Fibroblast of skin of right biceps (primary cell): ENCODE results near the gene GPR18.

Experiments used
- DNase-seq: peaks from one replicate; pipeline ENCODE4 v3.0.0-alpha.2; 2013

The GPR18 gene

DNA sequence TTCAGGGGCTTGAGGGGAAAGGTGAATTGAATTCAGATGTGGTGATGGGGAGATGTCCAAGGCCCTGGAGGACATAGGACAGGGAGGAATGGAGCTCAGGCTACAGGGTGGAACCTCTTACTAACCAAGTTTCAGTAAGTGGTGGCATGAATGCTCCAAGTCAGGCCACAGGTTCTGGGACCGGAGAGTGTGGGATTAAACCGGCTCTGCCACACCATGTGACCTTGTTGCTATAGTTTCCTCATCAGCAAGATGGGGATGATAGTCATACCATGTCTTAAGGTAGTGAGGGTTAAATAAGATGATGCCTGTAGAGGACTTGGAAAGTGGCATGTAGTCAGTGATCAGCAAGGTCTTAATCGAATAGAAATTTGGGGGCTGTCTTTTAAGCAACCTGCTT is 32.7 kb upstream of the GPR18 start:
- DNase-seq = no peak

DNA sequence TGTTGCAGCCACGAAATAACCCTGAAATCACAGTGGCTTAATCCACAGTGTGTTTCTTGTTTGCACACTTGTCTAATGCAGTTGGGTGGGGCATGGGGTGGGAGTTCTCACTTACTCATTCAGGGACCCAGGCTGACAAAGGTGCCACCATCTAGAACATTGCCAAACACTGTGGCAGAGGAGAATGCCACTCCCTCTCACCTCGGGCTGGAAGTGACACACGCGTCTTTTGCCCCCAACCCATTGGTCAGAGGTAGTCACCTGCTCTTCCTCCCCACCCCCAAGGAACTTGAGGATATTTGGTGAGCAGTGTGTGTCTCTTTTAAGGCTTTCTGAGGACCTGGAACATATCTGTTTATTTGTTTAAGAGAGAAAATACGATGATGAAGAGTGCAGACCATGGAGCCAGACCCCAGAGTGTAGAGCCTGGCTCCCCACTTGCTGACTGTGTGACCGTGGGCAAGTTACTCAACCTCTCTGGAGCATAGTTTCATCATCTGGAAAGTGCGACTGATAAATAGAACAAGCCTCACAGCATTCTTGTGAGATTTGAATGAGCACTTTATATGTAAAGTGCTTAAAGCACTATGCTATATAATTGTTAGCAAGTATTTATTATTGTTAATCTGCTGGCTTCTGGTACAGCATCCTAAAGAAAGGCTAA is 31.6 kb upstream of the GPR18 start:
- no peak for DNase-seq

DNA sequence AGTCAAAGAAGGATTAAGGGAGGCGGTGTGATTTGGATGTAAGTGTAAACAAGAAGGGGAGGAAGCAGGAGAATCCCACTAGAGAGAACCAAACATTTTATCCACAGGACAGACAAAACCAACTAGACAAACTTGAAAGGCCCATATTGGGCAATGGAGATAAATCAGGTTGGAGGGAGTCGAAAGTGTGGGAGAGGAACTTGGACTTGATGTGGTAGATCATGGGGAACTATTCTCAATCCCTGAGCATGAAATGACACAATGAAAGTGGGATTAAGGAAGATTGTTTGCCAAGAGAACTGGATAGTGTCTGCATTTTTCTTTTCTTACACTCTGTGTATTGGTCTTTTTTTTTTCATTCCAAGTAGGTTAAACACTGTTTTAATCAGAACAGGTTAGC is 31.1 kb upstream of the GPR18 start:
- DNase-seq = no peak

DNA sequence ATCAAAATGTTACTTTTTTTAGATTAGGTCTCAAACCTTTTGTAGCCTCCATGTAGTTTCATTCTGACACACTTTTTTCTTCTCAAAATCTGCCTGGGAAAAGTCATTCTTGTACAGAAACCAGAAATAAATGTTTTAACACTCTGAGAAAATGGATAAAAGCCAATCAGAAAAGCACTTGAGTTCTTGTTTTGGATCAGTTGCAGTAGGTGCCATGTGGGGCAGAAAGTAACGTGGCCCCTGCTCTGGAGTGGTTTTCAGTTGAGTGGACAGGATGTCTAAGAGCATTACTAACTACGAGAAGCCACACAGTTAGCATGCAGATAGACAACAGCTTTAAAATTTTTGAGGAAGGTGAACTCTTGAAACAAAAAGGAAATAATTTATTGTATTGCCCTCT is 29.9 kb upstream of the GPR18 start:
- DNase-seq = no peak

DNA sequence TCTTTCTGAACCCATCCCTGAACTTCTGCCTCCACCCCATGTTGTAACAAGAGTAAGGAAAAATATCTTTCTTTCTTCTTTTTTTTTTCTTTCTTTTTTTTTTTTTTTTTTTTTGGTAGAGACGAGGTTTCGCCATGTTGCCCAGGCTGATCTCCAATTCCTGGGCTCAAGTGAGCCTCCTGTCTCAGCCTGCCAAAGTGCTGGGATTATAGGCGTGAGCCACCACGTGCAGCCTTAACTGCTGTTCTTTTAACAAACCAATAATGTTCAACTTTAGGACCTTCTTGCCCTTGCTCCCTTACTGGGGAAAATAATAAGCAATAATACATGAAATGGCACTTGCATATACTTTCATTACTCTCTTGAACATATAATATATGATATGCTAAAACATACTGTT is 29.4 kb upstream of the GPR18 start:
- DNase-seq = no peak

DNA sequence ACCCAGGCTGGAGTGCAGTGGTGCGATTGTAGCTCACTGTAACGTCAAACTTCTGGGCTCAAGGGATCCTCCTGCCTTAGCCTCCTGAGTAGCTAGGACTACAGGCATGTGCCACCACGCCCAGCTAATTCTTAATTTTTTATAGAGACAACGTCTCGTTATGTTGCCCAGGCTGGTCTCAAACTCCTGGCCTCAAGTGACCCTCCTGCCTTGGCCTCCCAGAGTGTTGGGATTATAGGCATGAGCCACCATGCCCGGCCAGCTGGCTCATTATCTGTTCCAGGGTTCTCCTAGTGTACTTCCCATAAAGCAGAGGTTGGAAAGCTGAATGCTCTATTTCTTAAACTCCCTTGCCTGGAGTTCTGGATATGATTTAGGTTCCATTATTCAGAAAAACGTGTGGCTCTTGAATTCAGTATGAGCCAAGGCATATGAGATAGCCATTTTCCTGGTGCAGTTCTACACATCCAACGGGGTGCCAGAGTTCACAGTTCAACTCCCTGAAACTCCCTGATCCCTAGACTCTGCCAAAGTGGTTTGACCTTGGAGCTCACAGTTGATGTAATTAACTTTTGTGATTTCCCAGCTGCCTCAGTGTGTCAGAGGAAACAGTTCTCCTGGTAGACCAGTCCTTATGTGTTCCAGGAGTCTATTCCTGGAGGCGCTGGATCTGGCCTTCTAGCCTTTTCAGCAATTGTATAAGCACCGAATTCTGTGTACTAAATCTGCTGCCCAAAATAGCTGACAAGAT is 27.4 kb upstream of the GPR18 start:
- DNase-seq = no peak

DNA sequence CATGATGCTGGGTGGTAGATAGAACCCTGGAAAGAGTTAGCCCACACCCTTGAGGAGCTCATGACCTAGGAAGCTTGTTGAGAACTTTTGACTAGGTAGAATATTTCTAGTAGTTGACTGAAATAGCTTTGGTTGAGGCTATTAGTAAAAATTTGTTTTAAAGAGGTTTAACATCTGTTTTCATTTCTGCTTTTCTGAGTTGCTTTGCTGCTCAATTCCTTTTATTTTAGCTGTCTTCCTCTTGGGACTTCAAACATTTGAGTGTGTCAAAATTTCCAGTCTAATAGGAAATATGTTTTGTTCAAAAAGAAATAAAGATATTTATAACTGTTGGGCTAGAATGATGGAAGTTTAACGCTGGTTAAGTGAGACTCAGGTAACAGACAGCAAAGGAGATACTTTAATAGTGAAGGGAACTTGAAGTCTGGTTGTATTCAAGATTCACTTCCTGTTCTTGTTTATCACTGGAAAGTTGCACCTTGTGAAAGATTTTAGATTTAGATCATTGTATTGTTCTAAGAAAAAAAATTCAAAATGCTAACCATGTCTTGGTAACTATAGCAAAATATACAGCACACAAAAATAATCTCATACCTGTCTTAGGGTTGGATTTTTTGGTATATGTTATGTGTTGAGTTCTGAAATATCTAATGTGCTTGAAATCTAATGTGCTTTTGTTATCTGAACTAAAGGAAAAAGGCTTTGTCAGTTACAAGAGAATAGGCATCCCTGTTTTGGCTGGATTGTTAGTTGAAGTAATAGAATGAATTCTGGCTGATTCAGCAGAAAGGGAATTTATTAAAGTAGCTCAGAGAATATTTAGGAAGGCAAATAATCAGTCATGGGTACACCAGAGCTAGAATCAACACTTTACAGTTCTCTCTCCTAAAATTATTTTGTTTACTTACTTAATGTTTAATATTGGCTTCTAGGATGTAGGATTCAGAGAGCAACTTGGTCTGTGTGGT is 24.4 kb upstream of the GPR18 start:
- peak; percentile 35 for DNase-seq

DNA sequence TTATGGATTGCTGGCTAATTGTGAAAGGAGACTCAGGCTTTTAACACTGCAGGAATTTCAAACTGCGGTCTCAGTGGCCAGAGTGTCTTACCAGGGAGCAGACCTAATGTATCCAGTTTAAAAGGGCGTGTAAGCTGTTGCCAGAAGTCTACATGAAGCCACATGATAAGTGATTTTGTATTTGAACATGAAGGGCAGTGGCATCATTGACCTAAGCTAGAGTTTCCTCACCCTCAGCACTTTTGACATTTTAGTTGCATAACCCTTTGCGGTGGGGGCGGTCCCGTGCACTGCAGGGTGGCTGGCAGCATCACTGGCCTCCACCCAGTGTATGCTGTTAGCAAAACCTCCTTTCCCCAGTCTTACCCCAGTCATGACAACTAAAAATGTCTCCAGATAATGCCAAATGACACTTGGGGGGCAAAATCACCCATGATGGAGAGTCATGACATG is 23.7 kb upstream of the GPR18 start:
- DNase-seq = no peak

DNA sequence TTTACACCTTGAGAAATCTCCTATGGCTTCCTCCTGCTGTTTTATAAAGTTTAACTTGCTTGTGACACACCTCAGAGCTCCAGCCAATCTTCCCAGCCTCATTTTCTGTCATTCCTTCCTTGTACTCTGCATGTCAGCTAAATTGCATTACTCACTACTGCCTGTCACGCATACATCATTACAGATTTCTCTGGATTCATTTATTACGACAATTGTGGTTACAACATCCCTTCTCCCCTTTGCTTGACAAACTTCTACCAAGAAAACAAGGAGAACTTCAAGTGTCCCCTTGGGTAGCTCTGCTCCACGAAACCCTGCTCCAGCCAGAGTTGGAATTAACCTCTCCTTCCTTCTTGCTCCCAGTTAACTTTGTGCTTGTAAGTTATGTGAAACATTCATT is 22.0 kb upstream of the GPR18 start:
- DNase-seq = peak; percentile 85

DNA sequence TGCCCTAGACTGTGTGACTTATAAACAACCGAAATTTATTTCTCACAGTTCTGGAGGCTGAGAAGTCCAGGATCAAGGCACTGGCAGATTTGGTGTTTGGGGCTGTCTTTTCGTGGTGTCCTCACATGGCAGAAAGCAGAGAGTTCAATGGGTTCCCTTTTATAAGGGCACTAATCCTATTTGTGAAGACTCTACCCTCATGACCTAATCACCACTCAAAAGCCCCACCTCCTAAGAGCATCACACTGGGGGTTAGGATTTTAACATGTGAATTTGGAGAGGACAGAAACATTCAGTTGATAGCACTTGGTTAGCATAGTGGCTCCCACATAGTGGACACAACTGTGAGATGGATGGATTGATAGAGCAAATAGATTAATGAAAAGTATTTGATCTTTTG is 21.5 kb upstream of the GPR18 start:
- no peak for DNase-seq

DNA sequence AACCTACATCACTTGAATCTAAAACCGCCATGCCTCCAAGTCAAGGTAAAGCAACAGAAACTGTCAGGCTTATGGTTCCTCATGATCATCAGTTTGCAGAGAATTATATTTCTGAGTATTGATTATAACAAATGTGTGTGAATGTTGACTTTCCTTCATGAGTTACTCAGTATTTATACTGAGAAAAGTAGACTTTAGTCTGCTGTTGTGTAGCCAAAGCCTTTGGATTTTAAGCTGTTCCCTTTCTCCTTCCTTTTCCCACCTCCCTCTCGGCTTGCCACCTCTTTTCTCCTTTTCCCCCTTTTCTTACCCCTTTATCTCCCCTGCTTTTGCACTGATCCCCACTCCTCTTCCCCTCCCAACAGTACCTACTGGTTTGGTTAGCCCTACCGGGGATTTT is 20.7 kb upstream of the GPR18 start:
- DNase-seq = no peak

DNA sequence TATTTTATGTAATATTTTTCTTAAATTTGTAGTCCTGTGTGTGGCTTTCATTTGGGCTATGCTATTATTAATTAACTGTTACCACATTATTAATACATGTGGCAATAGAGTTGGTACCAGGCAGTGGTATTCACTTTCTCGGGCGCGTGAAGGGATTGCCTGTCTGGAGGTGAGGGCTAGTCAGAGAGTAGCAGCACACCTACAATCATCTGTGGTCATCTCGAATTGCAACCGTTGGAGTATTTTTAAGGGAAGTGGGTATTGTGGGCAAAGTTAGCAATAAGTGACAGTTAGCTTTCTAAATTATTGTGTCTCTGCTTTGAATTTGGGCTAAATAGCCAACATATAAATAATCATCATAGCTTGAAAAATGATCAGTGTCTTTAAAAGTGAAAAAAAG is 20.0 kb upstream of the GPR18 start:
- no peak for DNase-seq

DNA sequence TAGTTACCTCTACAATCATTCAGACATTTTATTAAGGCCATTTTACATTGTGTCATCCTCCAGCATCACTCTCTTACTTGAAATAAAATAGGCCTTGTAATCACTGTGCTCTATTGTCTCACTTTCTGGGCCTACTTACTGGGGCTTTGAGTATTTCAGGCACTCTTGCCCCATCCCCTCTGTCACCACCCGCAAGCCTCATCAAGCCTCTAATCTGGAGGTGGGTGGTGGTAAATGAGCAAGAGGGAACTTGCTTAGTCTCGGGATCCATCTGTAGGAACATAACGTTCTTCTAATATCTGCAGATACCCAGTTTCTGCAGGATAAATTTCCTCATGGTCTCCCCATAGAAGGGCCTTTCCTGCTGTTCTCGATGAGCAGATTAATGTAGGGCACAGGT is 19.4 kb upstream of the GPR18 start:
- no peak for DNase-seq

DNA sequence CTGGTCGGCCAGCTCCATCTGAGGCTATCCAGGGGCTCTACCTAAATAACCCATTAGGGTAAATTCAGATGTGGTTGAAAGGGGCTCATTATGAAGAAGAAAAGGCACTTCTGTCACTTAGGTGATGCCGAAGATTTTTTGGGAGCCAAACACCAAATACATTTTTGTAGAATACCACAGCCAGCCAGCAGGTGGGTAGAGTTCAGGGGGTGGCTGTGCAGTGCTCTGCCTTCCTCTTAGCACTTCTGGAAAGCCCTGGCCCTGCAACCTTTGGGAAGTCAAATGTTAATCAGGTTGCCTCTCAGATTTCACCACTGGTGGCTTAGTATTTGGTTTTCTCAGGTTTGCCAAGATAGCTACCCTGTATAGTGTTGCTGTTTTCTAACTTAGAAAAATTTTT is 18.5 kb upstream of the GPR18 start:
- no peak for DNase-seq

DNA sequence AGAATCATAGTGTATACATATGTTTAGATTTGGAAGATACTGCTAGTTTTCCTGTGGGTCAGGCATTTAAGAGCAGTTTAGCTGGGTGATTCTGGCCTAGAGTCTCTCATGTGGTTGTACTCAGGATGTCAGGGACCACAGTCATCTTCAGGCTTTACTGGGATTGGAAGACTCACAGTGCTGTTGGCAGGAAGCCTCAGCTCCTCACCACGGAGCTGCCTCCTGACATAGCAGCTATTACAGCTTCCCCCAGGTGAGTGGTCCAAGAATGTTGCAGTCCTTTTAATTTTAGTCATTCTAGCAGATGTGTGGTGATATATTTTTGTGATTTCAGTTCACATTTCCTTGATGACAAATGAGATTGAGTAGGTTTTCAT is 16.9 kb upstream of the GPR18 start:
- DNase-seq = peak; percentile 83

DNA sequence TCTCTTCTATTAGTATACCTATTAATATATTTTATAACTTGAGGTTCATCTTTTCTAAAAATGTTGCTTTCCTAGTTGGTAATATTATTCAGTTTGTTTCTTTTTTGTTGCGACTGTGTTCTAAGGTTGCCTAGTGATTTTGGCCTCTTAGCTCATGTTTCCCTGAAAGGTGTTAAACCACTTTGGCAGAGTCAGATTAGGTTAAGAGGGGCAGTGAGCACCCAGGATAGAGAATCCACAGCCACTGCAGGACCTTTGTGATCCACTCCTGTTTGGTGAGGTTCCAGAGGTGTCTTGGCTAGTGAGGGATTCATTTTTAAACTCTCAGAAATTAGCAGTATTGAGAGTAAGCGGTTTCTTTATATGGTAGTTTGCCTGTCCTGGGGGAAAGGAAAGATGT is 14.9 kb upstream of the GPR18 start:
- no peak for DNase-seq

DNA sequence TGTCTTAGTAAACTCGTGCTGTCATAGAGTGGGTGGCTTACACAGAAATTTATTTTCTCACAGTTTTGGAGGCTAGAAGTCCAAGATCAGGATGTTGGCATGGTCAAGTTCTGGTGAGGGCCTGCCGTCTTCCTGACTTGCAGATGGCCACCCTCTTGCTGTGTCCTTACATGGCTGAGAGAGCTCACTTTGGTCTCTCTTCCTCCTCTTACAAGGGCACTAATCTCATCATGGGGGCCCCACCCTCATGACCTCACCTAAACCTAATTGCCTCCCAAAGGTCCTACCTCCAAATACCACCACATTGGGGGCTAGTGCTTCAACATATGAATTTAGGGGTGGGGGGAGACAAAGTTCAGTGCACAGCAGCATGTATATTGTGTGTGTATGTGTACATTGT is 14.3 kb upstream of the GPR18 start:
- no peak for DNase-seq

DNA sequence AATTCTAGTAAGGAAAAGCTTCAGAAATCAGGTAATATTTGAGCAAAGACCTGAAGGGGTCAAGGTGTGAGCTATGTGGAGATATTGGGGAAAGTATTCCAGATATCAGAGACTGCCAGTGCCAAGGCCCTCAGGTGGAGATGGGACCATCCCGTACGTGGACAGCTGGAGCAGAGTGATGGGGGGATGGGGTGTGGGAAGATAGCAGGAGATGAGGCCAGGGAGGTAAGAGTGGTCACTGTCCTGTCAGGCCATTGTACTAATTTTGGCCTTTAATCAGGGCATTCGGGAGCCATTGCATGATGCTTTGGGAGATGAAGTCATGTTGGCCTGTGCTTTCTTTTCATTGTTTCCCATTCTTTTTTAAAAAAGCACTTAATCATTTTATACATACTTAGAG is 13.1 kb upstream of the GPR18 start:
- no peak for DNase-seq

DNA sequence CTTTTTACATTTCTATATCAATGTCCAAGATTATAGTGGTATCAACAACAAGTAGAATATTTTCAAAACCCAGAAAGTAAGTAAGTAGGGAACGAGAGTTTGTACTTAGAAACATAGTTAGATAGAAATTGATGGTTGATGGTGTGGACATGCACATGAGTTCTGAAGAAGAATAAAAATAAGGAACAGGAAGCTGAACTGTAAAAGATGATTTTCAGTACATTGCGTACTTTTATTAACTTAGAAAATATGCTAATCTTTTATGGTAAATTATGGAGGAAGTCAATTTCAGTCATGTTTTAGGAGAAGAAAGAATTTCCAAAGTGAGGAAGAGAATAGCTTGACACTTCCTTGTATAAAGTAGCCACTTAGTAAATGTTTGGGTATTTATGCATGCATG is 12.3 kb upstream of the GPR18 start:
- DNase-seq = no peak

DNA sequence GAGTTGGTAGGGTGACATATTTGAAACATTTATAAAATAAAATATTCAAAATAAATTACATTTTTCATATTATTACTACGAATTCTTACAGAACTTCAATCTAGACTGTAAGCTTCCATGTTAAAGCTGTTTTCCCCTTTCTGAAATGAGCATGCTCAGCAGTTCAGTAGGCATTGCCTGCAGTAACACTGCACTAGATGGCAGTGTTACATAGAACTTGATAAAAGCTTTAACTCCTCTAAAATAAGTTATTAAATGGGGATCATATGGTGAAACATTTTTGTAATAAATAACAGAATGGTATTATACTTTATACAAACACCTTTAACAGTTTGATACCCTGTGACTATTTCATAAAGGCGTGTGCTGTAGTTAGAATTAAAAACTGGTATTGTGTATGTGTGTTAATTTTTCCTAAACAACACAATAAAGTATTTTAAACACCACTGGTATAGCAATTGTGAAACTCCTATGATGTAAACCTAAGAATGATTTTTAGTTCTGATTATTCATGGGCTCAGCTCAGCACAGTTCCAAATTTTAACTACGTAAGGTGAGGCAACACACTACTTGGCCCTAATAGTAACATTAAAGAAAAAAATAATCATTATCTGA is 11.6 kb upstream of the GPR18 start:
- DNase-seq = peak; percentile 63

DNA sequence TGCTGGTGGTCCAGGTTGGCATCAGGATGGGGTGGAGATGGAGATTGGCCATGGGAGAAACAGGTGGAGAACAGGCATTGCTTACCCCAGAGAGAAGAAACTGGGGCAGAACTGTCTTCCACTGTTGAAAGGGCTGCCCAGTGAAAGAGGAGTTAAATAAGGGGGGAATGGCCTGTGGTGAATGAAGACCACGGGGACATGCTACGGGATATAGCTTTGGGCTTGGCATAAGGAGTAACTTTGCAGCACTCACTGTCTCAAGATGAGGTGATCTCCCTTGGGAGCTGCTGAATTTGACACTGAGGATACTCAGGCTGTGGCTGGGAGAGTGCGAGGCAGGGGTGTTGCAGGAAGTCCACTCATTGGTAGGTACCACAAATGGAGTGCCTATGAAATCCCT is 10.6 kb upstream of the GPR18 start:
- DNase-seq = no peak

DNA sequence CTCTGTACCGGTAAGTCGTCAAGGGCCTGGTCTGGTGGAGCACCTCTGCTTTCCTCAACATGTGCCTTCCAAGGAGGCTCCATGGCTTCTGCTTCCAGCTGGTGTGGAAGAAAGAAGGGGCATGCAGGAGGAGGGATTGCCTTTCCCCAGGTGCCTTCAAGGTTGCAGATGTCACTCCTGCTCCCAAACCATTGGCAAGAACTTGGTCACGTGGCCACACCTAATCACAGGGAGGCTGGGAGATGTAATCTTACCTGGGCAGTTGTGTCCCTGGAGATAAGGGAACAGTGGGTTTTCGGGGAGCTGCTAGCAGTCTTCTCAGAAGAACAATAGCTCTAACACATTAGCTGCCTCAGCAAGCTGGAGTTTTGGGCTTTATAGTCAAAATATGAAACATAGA is 9.7 kb upstream of the GPR18 start:
- no peak for DNase-seq

DNA sequence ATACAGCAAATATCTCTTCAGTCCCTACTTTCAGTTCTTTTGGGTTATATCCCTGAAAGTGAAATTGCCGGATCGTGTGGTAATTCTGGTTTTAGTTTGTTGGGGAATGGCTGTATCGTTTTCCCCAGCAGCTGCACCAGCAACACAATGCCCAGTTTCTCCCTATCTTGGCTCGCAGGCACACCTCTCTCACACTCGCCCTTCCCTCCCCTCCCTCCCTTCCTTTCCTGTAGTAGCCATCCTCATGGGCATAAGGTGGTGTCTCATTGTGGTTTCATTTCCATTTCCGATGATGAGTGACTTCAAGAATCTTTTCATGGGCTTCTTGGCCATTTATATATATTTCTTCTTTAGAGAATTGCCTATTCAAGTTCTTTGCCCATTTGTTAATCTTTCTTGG is 8.6 kb upstream of the GPR18 start:
- no peak for DNase-seq
